ENCODE results near the gene SNX24.
"Not testable (repeated sequence)": the region's sequence is repeated elsewhere in the genome, so short reads cannot be mapped to it uniquely, and the experiment has no call there.

DNA sequence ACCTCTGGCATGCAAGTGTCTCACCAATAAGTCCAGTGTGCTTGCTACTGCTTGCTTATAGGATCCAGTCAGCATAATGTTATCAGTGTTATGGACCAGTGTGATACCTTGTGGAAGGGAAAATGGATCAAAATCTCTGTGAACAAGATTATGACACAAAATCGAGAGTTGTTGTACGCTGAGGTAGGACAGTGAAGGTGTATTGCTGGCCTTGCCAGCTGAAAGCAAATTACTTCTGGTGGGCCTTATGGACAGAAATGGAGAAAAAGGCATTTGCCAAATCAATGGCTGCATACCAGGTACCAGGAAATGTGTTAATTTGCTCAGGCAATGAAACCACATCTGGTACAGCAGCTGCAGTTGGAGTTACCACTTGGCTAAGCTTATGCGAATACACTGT, 128.8 kb downstream of the SNX24 start:
- TF ChIP-seq, protein P1, sequence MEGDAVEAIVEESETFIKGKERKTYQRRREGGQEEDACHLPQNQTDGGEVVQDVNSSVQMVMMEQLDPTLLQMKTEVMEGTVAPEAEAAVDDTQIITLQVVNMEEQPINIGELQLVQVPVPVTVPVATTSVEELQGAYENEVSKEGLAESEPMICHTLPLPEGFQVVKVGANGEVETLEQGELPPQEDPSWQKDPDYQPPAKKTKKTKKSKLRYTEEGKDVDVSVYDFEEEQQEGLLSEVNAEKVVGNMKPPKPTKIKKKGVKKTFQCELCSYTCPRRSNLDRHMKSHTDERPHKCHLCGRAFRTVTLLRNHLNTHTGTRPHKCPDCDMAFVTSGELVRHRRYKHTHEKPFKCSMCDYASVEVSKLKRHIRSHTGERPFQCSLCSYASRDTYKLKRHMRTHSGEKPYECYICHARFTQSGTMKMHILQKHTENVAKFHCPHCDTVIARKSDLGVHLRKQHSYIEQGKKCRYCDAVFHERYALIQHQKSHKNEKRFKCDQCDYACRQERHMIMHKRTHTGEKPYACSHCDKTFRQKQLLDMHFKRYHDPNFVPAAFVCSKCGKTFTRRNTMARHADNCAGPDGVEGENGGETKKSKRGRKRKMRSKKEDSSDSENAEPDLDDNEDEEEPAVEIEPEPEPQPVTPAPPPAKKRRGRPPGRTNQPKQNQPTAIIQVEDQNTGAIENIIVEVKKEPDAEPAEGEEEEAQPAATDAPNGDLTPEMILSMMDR (conservative IDR thresholded peaks at IDR 0.05) = not testable (repeated sequence)
- not testable (repeated sequence) for TF ChIP-seq EZH2 (IDR thresholded peaks at IDR 0.05; ENCODE audit: low read depth)

Data from PC-9 (cell line).